ENCODE measurements around the gene KDM3B.

DNA sequence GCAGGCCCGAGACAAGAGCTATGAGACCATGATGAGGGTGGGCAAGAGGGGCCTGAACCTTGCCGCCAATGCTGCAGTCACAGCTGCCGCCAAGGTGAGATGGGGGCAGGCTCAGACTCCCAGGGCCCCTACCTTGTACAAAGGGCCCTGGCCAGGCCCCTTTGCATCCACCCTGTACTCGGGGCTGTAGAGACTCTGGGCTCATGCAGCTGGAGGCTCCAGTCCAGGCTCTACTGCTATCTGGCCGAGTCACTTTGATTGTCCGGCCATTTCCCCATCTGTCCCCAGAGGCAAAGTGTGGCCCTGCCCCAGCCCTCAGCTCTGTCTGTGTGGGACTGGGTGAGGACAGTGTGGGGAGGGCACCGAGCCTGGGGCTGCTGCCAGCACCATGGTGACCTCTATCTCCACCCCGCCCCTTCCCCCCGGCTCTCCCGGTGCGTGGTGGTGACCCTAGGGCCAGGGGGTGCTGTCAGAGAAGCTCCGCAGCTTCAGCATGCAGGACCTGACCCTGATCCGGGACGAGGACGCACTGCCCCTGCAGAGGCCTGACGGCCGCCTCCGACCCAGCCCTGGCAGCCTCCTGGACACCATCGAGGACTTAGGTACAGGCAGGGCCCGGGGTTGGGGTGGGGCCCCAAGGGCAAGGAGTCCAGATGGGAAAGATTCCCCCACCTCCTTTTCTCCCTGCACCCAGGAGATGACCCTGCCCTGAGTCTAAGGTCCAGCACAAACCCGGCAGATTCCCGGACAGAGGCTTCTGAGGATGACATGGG, 92.5 kb downstream of the KDM3B start:
- no peak for TF ChIP-seq EZH2 (IDR thresholded peaks at IDR 0.05; ENCODE audit: low read length, missing control alignments)
- TF ChIP-seq, protein P1, sequence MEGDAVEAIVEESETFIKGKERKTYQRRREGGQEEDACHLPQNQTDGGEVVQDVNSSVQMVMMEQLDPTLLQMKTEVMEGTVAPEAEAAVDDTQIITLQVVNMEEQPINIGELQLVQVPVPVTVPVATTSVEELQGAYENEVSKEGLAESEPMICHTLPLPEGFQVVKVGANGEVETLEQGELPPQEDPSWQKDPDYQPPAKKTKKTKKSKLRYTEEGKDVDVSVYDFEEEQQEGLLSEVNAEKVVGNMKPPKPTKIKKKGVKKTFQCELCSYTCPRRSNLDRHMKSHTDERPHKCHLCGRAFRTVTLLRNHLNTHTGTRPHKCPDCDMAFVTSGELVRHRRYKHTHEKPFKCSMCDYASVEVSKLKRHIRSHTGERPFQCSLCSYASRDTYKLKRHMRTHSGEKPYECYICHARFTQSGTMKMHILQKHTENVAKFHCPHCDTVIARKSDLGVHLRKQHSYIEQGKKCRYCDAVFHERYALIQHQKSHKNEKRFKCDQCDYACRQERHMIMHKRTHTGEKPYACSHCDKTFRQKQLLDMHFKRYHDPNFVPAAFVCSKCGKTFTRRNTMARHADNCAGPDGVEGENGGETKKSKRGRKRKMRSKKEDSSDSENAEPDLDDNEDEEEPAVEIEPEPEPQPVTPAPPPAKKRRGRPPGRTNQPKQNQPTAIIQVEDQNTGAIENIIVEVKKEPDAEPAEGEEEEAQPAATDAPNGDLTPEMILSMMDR (conservative IDR thresholded peaks at IDR 0.05 in 1 of 2, IDR thresholded peaks at IDR 0.05 in 1 of 2; ENCODE audit: low read depth in 1 of 2, low read length in 2 of 2): no peak
